Large intestine (tissue), 3 donors: ENCODE measurements around the gene DAB2. TPM values are rescaled to one million over a fixed set of nuclear protein-coding genes. Genes with fewer than 3 reads are reported as not detected.
"Not testable (repeated sequence)": the region's sequence is repeated elsewhere in the genome, so short reads cannot be mapped to it uniquely, and the experiment has no call there.

ENCODE experiments used
- DNase-seq, 2 donors: peaks; one replicate each; pipeline versions ENCODE4 v3.0.0 to v3.0.0-alpha.2; 2013
- H3K27ac ChIP-seq: one replicate; pipeline ENCODE4 v1.5.1; 2013; ENCODE audit warnings: low read length
- H3K27me3 ChIP-seq: 2 replicates; pipeline ENCODE4 v1.6.1; 2013; ENCODE audit warnings: low read length; ENCODE audit not compliant: control insufficient read depth, insufficient read depth
- H3K36me3 ChIP-seq: 2 replicates; pipeline ENCODE4 v1.6.1; 2013; ENCODE audit warnings: low read length; ENCODE audit not compliant: control insufficient read depth, insufficient read depth
- H3K4me1 ChIP-seq: one replicate; pipeline ENCODE4 v1.6.1; 2013; ENCODE audit warnings: low read length; ENCODE audit not compliant: control insufficient read depth, insufficient read depth
- H3K4me3 ChIP-seq: one replicate; pipeline ENCODE4 v1.5.1; 2013; ENCODE audit warnings: low read length
- H3K9me3 ChIP-seq: one replicate; pipeline ENCODE4 v1.6.1; 2013; ENCODE audit warnings: mild to moderate bottlenecking, low read depth, low read length, moderate library complexity; ENCODE audit not compliant: control insufficient read depth
- WGBS: methylation state at CpG from one replicate; pipeline ENCODE4 v1.1.5; 2013; ENCODE audit warnings: low lambda C conversion rate; ENCODE audit not compliant: insufficient coverage; 5-methylcytosine and 5-hydroxymethylcytosine counted together
- polyA plus RNA-seq: library from polyadenylated mRNA; unstranded; fragments of 120-200 nt; gene quantifications from one replicate; pipeline ENCODE4 v1.2.1, GENCODE V29; 2013

DAB2 gene
- polyA plus RNA-seq, 1 donor, result 178 TPM

DNA sequence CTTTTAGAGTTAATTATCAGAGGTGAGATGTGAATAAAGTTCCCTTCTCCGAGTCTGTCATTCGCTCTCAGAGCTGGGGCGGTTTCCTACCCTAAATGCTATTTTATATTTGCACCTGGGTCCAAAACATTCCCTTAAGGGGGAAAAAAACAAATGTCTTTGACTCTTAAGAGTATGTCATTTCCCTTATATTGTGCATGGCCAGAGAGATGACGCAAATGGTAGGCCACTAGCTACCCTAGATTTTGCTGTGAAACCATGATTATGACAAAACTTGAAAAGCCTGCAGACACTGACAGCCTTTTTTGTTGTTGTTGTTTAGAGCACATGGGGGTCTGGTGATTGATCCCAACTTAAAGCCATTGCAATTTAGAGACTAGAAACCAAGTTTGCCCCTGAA is 12.8 kb downstream of the DAB2 start:
- no peaks in the 10 kb centered on the region for H3K9me3 ChIP-seq
- no peak for DNase-seq
- H3K4me3 ChIP-seq, result no peak overlapping the region
- peaks cover 20% of the 10 kb centered on the region for H3K36me3 ChIP-seq
- H3K27ac ChIP-seq, result no peak overlapping the region
- peaks cover 4% of the 10 kb centered on the region for H3K4me1 ChIP-seq
- no CpG with 5 or more reads among the region's 4 CpGs for WGBS
- no peaks in the 10 kb centered on the region for H3K27me3 ChIP-seq

- no peak overlapping the region for H3K27ac ChIP-seq
- peaks cover 4% of the 10 kb centered on the region for H3K4me1 ChIP-seq
- H3K27me3 ChIP-seq, result no peaks in the 10 kb centered on the region
- peaks cover 15% of the 10 kb centered on the region for H3K36me3 ChIP-seq
- H3K9me3 ChIP-seq, result no peaks in the 10 kb centered on the region
- 57% methylated on average over 1 of the region's 1 CpG for WGBS
- H3K4me3 ChIP-seq, result no peak overlapping the region
- no peak for DNase-seq
Measured at GRCh38 chr5:39411061-39411460, 13.7 kb downstream of the DAB2 start.

DNA sequence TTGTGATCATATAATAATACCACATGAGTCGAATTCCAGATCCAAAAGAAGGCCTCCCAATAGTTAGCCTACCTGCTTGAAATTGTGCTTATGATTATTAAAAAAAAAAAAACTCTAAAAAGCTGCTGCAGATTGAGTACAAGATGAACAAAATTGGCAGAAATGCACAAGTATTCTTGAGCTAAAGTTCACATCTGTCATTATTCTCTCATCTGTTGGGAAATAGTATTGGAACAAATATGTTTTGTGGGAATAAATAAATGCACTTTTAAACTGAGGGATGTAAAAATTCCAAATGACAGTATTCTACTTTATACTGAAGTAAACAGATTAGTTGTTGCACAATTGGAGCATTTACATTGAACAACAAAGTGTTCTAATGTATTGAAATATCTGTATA is 15.7 kb downstream of the DAB2 start:
- H3K36me3 ChIP-seq, result peaks cover 16% of the 10 kb centered on the region
- DNase-seq, result no peak
- H3K27me3 ChIP-seq, result no peaks in the 10 kb centered on the region
- no peak overlapping the region for H3K4me3 ChIP-seq
- no peaks in the 10 kb centered on the region for H3K9me3 ChIP-seq
- whole genome bisulfite sequencing, result 100% methylated on average over 1 of the region's 1 CpG
- no peak overlapping the region for H3K27ac ChIP-seq
- peaks cover 4% of the 10 kb centered on the region for H3K4me1 ChIP-seq

DNA sequence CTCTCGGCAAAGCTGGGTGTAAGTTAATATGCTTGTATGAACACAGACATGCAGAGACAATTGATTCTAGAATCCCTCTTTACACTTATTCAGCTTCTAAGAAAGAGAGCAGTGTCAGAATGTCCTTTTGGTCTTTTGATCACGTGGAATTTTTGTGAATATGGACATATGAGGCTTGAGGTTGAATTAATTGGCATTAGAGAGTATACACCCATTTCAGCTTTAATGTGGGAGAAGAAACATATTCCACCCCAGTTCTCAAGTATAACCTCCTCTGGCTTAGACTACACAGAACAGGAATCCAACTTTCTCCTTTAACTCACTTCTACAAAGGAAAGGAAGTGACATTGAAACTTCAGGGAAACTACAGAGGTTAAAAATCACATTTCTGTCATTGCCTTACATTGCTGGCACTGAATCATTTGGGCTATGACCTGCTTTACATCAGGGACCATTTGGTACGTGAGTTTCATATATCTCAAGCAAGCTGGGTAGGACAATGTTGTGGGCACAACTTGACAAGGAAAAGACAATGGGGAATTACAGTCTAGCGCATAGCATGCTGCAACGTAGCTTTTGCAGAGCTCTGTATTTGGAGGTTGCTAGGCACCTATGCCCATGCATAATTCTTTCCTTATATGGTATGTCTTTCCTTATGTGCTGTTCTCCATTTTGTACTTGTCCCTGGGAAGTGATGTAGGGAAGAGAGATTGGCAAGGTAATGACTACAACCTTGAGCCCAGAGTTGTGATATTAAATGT is 19.5 kb downstream of the DAB2 start:
- Histone ChIP-seq H3K36me3 (peaks cover 10% of the 10 kb centered on the region), H3K9me3 (no peaks in the 10 kb centered on the region), H3K4me1 (peaks cover 19% of the 10 kb centered on the region), H3K27ac (peak overlapping the region; percentile 1), H3K4me3 (no peak overlapping the region), H3K27me3 (no peaks in the 10 kb centered on the region)
- DNase-seq, result no peak
- no CpG with 5 or more reads among the region's 5 CpGs for WGBS

- H3K27me3 ChIP-seq, H3K27ac ChIP-seq, H3K4me3 ChIP-seq, H3K9me3 ChIP-seq, DNase-seq, H3K36me3 ChIP-seq: not testable (repeated sequence)
- peaks cover 31% of the 10 kb centered on the region for H3K4me1 ChIP-seq
- no CpG with 5 or more reads among the region's 3 CpGs for whole genome bisulfite sequencing
Measured at GRCh38 chr5:39403761-39404160, 21.0 kb downstream of the DAB2 start.

DNA sequence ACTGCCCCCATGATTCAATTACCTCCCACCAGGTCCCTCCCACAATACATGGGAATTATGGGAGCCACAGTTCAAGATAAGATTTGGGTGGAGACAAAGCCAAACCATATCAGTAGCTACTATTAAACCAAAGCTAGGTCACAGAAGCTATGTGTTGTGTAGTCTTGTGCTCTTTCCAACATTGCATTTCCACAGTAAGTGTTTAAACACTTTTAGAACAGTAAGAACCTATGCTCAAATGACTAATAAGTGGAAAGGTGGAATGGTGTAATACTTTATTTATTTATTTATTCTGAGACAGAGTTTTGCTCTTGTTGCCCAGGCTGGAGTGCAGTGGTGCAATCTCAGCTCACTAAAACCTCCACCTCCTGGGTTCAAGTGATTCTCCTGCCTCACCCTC is 22.6 kb downstream of the DAB2 start:
- peaks cover 42% of the 10 kb centered on the region for H3K4me1 ChIP-seq
- H3K36me3 ChIP-seq, H3K27me3 ChIP-seq, H3K9me3 ChIP-seq, H3K4me3 ChIP-seq, DNase-seq: not testable (repeated sequence)
- peak overlapping the region; percentile 99 for H3K27ac ChIP-seq

GRCh38 chr5:39400713-39401578 is 23.8 kb downstream of the DAB2 start:
- Histone ChIP-seq H3K27ac (peak overlapping the region; percentile 99), H3K4me1 (peaks cover 48% of the 10 kb centered on the region), H3K27me3 (no peaks in the 10 kb centered on the region), H3K9me3 (no peaks in the 10 kb centered on the region), H3K36me3 (peaks cover 13% of the 10 kb centered on the region), H3K4me3 (no peak overlapping the region)
- WGBS, result no CpG with 5 or more reads among the region's 5 CpGs
- peak; percentile 88 to 94 for DNase-seq

DNA sequence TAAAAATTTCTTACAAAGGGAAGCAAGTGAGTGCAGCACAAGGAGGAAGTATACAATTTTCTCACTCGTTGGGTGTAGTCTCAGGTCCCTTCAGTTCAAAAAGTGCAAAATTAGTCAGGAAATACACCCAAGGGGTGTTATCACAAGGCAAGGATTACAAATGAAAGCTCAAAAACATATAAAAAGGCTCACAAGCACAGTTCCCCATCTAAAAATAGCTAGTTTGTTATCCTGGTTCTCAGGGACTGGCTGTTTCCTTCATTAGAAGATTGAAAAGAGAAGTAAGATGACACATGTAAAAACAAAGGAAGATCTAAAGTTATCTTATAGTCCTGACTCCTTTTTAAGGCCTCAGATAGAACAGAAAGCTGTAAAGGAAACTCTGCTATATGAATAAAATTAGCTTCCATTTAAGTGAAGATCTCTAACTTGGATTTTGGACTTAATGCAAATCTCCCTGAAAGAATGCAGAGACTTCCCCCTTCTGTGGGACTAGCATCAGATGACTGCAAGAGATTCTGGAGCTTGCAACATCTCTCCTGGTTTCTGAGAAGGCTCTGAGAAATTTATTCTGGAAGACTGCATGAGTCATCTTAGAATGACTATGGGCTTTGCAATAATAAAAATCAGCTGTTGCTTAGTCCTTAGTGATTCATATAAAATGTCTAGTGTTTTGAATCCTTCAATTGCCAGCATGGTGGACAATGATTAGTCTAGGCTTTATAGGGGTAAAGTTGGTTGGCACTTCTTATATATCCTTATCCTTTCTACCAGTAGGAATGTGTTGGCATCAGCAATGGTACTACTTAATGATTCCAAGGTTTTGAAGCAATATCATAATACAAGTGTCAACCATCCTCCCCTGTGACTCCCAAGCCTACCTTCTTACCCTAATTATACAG is 25.4 kb downstream of the DAB2 start:
- WGBS, result no CpG with 5 or more reads among the region's 1 CpG
- no peaks in the 10 kb centered on the region for H3K9me3 ChIP-seq
- H3K27ac ChIP-seq, result peak overlapping the region; percentile 99
- H3K4me3 ChIP-seq, result no peak overlapping the region
- peaks cover 48% of the 10 kb centered on the region for H3K4me1 ChIP-seq
- DNase-seq, result peak; percentile 91 to 94
- H3K36me3 ChIP-seq, result peaks cover 13% of the 10 kb centered on the region
- H3K27me3 ChIP-seq, result no peaks in the 10 kb centered on the region

GRCh38 chr5:39396843-39397242 is 27.9 kb downstream of the DAB2 start:
- no peaks in the 10 kb centered on the region for H3K9me3 ChIP-seq
- peak overlapping the region; percentile 99 for H3K27ac ChIP-seq
- H3K4me3 ChIP-seq, result no peak overlapping the region
- no peak for DNase-seq
- no CpG with 5 or more reads among the region's 3 CpGs for WGBS
- peaks cover 34% of the 10 kb centered on the region for H3K36me3 ChIP-seq
- H3K27me3 ChIP-seq, result no peaks in the 10 kb centered on the region
- H3K4me1 ChIP-seq, result peaks cover 37% of the 10 kb centered on the region

DNA sequence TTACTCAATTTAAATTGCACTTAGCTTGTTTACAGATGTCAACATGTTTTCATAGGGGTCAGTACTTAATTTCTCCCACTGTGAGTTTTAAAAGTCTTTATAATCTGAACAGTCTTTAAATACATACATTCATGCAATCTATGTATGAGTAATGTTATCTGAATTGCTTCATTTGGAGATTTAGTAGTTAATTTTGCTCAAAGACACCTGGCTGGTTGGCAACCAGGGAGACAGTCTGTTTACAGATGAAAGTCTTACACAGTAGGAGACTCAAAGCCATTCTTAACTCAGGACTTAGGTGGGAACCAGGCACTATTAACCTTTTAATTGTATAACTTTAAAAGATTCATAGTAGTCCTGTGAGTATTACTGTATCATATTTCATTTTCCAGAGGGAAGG is 29.3 kb downstream of the DAB2 start:
- Histone ChIP-seq H3K4me1 (peaks cover 32% of the 10 kb centered on the region), H3K4me3 (no peak overlapping the region), H3K27me3 (no peaks in the 10 kb centered on the region), H3K36me3 (peaks cover 44% of the 10 kb centered on the region), H3K9me3 (no peaks in the 10 kb centered on the region), H3K27ac (peak overlapping the region; percentile 11)
- no peak for DNase-seq
